IMR-90 (cell line): Measurements from ENCODE around the gene IFNK.

ENCODE experiments used
- BHLHE40 ChIP-seq: fragments of 150-350 bp; IDR thresholded peaks from 2 replicates; pipeline ENCODE4 v1.6.1; 2016; ENCODE audit warnings: mild to moderate bottlenecking, low read depth, low read length
- CTCF ChIP-seq: conservative IDR thresholded peaks from 2 replicates; pipeline ENCODE4 v1.5.1; 2012; ENCODE audit warnings: mild to moderate bottlenecking, low read depth, low read length, improper control_type of control experiment
- POLR2A ChIP-seq: IDR thresholded peaks from 2 replicates; pipeline ENCODE4 v1.6.1; 2012; ENCODE audit warnings: mild to moderate bottlenecking, low read depth, low read length
- RCOR1 ChIP-seq: IDR thresholded peaks from 2 replicates; pipeline ENCODE4 v1.6.1; 2012; ENCODE audit warnings: mild to moderate bottlenecking, low read length, improper control_type of control experiment; ENCODE audit not compliant: insufficient replicate concordance

- TF ChIP-seq POLR2A (no peak), RCOR1 (no peak), CTCF (no peak), BHLHE40 (no peak)
Observed at GRCh38 chr9:27535701-27536118, 11.6 kb downstream of the IFNK start.
